ENCODE results near the gene TRIP12. TPM values are rescaled to one million over a fixed set of nuclear protein-coding genes. Genes with fewer than 3 reads are reported as not detected.

The TRIP12 gene
- total RNA-seq, 1 experiment from 2014 or later: 166 TPM

DNA sequence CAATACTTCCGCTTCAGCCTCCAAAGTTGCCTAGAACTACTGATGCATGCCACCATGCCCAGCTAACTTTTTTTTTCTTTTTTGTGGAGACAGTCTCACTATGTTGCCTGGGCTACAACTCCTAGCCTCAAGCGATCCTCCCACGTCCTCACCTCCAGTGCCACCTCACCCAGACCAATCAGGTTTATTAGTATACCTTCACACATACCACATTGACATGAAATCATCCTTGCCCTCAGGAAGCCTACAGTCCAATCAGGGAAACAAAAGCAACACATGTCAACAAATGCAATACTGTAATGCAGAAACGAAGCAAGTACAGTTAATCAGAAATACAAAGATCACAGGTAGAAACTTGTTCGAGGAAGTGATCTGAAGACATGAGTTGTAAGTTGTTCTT is 4.0 kb downstream of the TRIP12 start:
- H2BK20ac ChIP-seq (ENCODE audit: low read depth, low read length, poor library complexity, severe bottlenecking): no peak overlapping the region
- no peaks in the 10 kb centered on the region; the same call in 1 of the 2 replicates for H3K4me1 ChIP-seq (ENCODE audit: insufficient read depth, low read length)
- H3K14ac ChIP-seq (ENCODE audit: insufficient read depth, low read length): no peak overlapping the region
- Mint-ChIP-seq H3K4me3 (no peak overlapping the region), H3K4me1 (peaks cover 13 to 16% of the 10 kb centered on the region in 2 experiments), H3K27me3 (ENCODE audit: low read depth) (no peaks in the 10 kb centered on the region), H3K27ac (peak overlapping the region; percentile 7 to 82 (median 42); a peak in 2 of 7 replicates), H3K36me3 (ENCODE audit: insufficient read depth in 1 of 3, low read depth in 3 of 3) (peaks cover 9 to 21% (median 20%) of the 10 kb centered on the region in 3 experiments; a peak in 6 of 7 replicates), H3K9me3 (no peaks in the 10 kb centered on the region; a peak in 1 of 5 replicates)
- H3K9ac ChIP-seq (ENCODE audit: extremely low read depth, insufficient read length, low read length): no peak overlapping the region
- WGBS (ENCODE audit: extremely low coverage, insufficient read length, low lambda C conversion rate): no CpG with 5 or more reads among the region's 5 CpGs
- H4K5ac ChIP-seq (ENCODE audit: insufficient read length, low read depth, low read length): no peak overlapping the region
- no peak overlapping the region for H3K27ac ChIP-seq (ENCODE audit: insufficient read length, low read depth, low read length)
- H4K91ac ChIP-seq (ENCODE audit: insufficient read length, low read depth, low read length): no peak overlapping the region
- no peaks in the 10 kb centered on the region for H3K9me3 ChIP-seq (ENCODE audit: control insufficient read depth, low read depth, low read length)
- H2AK5ac ChIP-seq (ENCODE audit: insufficient read length, low read length): no peak overlapping the region
- no peak overlapping the region for H2BK120ac ChIP-seq (ENCODE audit: low read depth, low read length, poor library complexity, severe bottlenecking)
- H3K23ac ChIP-seq (ENCODE audit: insufficient read length, low read depth, low read length): no peak overlapping the region
- H3K79me2 ChIP-seq (ENCODE audit: insufficient read depth, low read length): peaks cover 56% of the 10 kb centered on the region; the same call in 1 of the 2 replicates
- no peak overlapping the region for H3K18ac ChIP-seq (ENCODE audit: insufficient read length, low read depth, low read length)
- H4K20me1 ChIP-seq (ENCODE audit: control insufficient read depth, insufficient read depth, insufficient read length): no peaks in the 10 kb centered on the region
- no peak for DNase-seq
- peaks cover 7% of the 10 kb centered on the region for H3K79me1 ChIP-seq (ENCODE audit: insufficient read depth, low read depth, low read length, poor library complexity, severe bottlenecking)
- no peak overlapping the region for H3K4me2 ChIP-seq (ENCODE audit: insufficient read depth, insufficient read length, low read length)
- H2BK15ac ChIP-seq (ENCODE audit: low read depth, low read length): no peak overlapping the region
- H4K8ac ChIP-seq (replicated peaks; ENCODE audit: insufficient read length, low read depth, low read length): no peak overlapping the region
- no peak overlapping the region for H2AFZ ChIP-seq (ENCODE audit: low read length)
- H2BK12ac ChIP-seq (ENCODE audit: insufficient read length, low read depth, low read length): no peak overlapping the region
- H3K23me2 ChIP-seq (ENCODE audit: insufficient read length, low read depth, low read length, poor library complexity, severe bottlenecking): peaks cover 12% of the 10 kb centered on the region
- no peak overlapping the region for H3T11ph ChIP-seq (ENCODE audit: low read length)
- no peak overlapping the region for H3K4ac ChIP-seq (ENCODE audit: low read depth, low read length)
- no peak overlapping the region for H3K56ac ChIP-seq (ENCODE audit: insufficient read length, low read depth, low read length)
- TF ChIP-seq, protein P1, sequence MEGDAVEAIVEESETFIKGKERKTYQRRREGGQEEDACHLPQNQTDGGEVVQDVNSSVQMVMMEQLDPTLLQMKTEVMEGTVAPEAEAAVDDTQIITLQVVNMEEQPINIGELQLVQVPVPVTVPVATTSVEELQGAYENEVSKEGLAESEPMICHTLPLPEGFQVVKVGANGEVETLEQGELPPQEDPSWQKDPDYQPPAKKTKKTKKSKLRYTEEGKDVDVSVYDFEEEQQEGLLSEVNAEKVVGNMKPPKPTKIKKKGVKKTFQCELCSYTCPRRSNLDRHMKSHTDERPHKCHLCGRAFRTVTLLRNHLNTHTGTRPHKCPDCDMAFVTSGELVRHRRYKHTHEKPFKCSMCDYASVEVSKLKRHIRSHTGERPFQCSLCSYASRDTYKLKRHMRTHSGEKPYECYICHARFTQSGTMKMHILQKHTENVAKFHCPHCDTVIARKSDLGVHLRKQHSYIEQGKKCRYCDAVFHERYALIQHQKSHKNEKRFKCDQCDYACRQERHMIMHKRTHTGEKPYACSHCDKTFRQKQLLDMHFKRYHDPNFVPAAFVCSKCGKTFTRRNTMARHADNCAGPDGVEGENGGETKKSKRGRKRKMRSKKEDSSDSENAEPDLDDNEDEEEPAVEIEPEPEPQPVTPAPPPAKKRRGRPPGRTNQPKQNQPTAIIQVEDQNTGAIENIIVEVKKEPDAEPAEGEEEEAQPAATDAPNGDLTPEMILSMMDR (conservative IDR thresholded peaks at IDR 0.05): no peak
- H3K27me3 ChIP-seq (ENCODE audit: insufficient read depth, low read length): no peaks in the 10 kb centered on the region
- no peak overlapping the region for H2BK5ac ChIP-seq (ENCODE audit: insufficient read length, low read length)

All from H9 (cell line).